Skin epidermis (tissue), 12 donors: ENCODE measurements around the gene ABT1.
A peak's percentile ranks its signal among the peaks of the same experiment; 100 is the strongest.

ENCODE experiments used
- H3K27ac ChIP-seq, 21 experiments: fragments of 200-600 bp; sonication (generic) in 11 of 21; one replicate each; pipeline ENCODE4 v1.5.0; 2020; ENCODE audit warnings: mild to moderate bottlenecking in 3 of 21, inconsistent platforms in 2 of 21, moderate library complexity in 2 of 21
- H3K4me3 ChIP-seq, 7 experiments: fragments of 200-600 bp; sonication (generic) in 2 of 7; one replicate each; pipeline ENCODE4 v1.5.0; 2020; ENCODE audit warnings: inconsistent platforms in 2 of 7, mild to moderate bottlenecking in 2 of 7, moderate library complexity in 1 of 7

Gene ABT1

DNA sequence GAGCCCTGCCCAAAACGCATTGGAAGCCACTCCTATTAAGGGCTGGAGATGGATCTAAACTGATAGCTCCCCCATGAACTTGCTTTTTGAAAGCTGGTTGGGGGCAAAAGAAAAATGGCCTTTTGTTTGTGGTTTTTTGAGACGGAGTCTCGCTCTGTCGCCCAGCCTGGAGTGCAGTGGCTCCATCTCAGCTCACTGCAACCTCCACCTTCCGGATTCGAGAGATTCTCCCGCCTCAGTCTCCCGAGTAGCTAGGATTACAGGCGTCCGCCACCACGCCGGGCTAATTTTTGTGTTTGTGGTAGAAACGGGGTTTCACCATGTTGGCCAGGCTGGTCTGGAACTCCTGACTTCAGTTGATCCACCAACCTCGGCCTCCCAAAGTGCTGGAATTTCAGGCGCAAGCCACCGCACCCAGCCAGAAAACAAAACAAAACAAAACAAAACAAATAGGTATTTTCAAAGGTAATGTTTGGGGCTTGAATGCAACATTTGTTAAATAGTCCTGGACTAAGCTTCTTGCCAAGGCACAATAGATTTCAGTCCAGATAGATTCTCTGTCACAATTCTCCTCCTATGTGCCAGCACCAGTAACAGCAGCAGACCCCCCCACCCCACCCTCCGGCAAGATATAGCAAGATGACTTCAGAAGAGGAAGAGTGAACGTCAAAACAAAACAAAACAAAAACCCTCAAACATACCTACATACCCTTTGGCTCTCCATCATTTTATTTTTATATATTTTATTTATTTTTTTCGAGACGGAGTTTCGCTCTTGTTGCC lies 26.5 kb upstream of the ABT1 start:
- Histone ChIP-seq H3K4me3 (no peak overlapping the region), H3K27ac (no peak overlapping the region)

DNA sequence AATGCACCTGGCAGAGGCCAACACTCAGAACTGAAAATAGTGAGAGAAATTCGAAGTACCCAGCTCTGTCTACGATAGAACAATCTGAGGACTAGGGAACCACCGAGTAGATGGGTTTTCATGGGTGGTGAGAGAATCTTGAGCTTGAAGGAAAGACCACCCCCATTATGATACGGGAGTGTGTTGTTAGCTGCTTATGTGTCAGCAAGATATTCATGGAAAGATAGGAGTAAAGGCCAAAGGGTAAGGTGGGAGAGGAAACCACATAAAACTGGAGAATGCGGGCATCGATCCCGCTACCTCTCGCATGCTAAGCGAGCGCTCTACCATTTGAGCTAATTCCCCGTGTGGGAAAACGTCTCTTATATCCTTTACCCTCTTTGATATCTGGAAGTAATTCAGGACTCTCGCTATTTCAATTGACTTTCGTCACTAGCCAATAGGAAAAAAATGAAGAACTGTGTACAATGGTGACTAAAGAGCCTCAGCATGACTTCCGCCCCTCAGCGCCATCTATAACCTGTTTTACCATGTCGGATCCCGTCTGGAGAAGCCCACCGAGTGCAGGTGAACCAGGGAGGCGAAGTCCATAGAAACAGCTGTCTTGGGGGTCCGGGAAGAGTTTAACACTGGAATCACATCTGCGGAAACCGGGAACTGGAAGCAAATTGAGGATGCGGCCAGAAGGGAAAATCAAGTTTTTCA lies 25.0 kb upstream of the ABT1 start:
- H3K27ac ChIP-seq: peak overlapping the region in 15 of 21 experiments; percentile 12 to 73 (median 47)
- peak overlapping the region; percentile 30 to 48 (median 46) for H3K4me3 ChIP-seq

DNA sequence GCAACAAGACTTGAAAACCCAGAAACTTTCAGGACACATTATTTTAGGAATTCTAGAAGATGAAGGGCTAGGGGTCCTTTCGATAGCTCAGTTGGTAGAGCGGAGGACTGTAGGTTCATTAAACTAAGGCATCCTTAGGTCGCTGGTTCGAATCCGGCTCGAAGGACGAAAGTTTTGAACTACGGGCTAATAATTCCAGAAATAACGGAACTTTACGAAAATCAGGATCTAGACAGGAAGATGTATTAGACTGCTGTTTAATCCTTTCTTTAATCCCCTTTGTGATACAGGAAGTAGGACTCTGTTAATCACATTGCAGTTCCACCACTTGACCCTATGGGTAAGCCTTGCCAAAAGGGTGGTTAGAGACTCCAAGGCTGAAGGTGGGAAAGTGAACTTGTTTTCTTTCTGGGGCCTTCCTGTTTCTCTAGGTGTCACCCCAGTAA lies 21.2 kb upstream of the ABT1 start:
- no peak overlapping the region for H3K27ac ChIP-seq
- no peak overlapping the region for H3K4me3 ChIP-seq

DNA sequence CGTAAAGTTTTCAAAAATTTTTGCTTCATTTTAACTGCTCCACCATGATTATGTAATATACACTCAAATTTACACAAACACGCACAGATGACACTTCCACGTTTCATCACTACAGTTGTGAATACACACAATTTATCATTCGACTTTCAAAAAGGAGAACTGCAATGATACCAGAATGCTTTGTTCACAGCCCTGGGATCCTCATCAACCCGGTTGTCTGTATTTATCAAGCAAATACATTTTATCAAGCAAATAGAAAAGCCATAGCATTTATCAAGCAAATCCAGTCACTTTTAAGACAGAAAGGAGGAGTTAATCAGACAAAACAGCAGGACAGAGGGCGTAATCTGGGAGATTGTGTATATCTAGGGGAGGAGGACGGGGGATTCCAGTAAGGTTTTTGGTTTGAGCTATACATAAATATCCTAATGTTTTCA lies 20.3 kb upstream of the ABT1 start:
- Histone ChIP-seq H3K4me3 (no peak overlapping the region), H3K27ac (no peak overlapping the region)

DNA sequence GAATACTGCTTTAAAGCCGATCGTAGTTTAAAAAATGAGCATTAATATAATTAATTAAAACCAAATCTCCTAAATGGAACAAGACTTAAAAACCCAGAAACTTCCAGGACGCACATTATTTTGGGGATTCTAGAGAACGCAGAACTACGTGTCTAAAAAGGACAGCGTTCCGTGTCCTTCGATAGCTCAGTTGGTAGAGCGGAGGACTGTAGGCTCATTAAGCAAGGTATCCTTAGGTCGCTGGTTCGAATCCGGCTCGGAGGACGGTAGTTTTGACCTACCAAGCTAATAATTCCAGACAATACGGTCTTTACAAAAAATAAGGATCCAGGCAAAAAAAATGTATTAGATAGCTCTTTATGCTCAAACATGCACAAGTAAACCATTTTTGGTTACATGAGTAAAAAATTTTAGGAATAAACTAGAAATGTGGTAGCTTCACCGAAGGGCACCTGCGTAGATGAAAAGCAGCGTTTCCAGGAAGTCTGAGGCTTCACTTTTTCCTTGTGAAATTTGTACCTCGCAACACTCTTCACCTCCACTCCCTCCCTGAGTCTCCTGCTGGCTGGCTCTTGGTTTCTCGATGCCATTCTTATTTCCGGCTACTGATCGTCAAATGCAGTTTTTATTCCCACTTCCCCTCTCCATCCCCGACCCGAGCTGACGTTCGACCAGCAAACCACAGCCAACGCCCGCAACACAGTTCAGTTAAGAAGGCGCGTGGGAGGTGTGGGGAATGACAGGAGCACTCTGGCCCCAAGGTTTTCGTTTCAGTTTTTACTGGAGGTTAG lies 19.6 kb upstream of the ABT1 start:
- Histone ChIP-seq H3K27ac (peak overlapping the region in 2 of 21 experiments; percentile 8 to 19), H3K4me3 (peak overlapping the region in 5 of 7 experiments; percentile 7 to 19 (median 8))

DNA sequence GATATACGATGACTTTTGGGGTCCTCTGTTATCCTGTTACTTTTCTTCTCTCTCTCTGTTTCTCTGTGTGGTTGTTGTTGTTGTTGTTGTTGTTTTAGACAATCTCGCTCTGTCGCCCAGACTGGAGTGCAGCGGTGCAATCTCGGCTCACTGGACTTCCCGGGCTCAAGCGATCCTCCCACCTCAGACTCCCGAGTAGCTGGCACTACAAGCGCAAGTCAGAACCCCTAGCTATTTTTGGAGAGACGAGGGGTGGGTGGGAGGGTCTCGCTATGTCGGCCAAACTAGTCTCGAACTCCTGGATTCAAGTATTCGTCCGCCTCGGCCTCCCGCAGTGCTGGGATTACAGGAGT lies 19.1 kb upstream of the ABT1 start:
- peak overlapping the region in 3 of 7 experiments; percentile 7 to 18 (median 8) for H3K4me3 ChIP-seq
- peak overlapping the region in 1 of 21 experiments; percentile 19 for H3K27ac ChIP-seq

DNA sequence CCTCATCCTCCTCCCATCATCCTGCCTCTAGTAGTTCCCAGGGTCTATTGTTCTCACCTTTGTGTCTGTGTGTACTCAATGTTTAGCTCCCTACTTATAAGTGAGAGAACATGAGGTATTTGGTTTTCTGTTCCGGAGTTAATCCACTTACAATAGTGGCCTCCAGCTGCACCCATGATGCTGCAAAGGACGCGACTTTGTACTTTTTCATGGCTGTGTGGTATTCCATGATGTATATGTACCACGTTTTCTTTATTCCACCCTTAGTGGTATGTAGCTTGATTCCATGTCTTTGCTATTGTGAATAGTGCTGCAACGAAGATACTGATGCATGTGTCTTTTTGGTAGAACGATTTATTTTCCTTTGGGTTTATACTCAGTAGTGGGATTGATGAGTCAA lies 18.5 kb upstream of the ABT1 start:
- Histone ChIP-seq H3K27ac (no peak overlapping the region), H3K4me3 (no peak overlapping the region)

DNA sequence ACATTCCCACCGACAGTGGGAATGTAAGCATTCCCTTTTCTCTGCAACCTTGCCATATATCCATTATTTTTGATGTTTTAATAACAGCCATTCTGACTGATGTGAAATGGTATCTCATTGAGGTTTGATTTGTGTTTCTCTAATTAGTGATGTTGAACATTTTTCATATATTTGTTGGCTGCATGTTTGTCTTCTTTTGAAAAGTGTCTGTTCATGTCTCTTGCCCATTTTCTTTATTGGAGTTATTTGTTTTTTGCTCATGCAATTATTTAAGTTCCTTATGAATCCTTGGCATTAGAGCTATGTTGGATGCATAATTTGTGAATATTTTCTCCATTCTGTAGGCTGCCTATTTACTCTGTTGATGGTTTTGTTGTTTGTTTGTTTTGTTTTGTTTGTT lies 18.0 kb upstream of the ABT1 start:
- no peak overlapping the region for H3K4me3 ChIP-seq
- no peak overlapping the region for H3K27ac ChIP-seq

DNA sequence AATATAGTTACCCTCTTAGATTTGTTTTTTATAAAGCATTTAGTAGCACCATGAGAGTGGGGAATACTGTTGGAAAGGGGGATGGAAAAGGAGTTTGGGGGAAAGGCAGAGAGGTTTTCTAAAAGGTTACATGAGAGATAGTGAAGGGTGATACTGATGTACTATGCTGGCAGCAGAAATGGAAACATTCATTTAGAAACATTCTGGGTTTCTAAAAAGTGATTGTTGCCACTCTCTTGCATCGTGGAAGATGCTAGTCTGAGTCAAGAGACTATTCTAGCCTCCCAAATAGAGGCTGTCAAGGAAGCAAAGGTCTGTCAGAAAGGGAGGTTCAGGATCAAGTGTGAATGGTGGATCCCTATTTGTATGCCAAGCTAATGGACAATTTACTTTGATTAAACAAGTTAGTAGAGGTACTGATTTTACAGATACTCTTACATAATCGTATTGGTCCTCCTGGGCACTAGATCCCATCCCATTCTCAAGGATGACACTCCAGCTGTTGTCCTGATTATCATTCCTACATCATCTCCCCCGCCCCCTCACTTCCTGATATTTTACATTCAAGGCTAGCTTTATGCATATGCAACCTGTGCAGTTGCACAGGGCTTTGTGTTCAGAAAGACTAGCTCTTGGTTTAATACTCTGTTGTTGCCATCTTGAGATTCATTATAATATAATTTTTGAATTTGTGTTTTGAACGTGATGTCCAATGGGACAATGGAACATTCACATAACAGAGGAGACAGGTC lies 15.4 kb upstream of the ABT1 start:
- Histone ChIP-seq H3K27ac (no peak overlapping the region), H3K4me3 (no peak overlapping the region)

DNA sequence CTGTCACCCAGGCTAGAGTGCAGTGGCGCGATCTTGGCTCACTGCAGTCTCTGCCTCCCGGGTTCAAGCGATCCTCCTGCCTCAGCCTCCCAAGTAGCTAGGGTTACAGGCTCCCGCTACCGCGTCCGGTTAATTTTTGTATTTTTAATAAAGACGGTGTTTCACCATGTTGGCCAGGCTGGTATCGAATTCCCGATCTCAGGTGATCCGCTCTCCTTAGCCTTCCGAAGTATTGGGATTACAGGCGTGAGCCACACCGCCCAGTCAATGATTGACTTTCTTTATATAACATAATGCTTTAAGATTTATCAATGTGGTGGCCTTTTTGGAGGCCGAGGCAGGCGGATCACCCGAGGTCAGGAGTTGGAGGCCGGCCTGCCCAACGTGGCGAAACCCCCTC lies 7.8 kb upstream of the ABT1 start:
- no peak overlapping the region for H3K27ac ChIP-seq
- H3K4me3 ChIP-seq: no peak overlapping the region

DNA sequence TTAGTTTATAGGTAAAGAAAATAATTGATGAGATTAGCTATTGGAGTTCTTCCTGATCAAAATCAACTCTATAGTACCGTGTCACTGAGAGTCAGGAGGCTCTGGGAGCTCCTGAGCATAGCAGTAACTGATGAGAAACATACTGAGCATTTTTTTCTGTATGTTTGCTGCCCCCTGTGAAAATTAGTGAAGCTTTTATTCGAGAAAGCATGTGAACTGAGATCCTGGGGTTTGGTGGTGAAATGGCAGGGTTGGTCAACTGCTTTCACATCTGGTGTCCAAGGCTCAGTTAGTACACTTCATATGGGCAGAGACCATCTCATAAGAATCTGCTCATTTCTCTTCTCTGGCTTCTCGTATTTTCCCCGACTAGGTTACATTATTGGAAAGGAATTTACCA lies 4.1 kb upstream of the ABT1 start:
- Histone ChIP-seq H3K27ac (no peak overlapping the region), H3K4me3 (no peak overlapping the region)

DNA sequence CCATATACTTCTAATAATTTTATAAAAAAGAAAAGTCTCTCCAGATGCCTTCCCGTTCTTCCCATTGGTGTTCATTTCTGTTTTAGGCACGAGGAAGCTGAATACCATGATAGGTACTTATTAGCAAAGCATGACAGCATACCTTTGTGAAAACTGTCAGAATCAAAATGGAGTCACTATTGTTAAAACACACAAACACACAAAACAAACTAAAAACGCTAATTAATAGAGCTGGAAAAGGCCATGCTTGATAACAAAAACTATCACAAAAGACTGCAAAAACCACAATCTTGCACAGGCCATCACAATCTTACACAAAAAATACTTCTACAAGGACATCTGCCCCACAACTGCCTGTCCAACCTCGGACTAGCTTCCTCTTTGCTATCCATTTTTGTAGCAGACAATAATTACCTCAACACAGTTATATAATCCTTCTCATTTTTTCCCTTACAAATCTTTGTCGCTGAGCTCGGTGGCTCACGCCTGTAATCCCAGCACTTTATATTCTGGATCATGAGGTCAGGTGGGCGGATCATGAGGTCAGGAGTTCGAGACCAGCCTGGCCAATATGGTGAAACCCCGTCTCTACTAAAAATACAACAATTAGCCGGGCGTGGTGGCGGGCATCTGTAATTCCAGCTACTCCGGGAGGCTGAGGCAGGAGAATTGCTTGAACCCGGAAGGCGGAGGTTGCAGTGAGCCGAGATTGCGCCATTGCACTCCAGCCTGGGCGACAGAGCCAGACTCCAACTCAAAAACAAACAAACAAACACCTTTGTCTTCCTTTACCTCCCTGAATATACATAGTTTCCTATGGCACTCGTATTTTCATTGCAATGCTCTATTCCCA lies 3.2 kb upstream of the ABT1 start:
- Histone ChIP-seq H3K4me3 (no peak overlapping the region), H3K27ac (no peak overlapping the region)

DNA sequence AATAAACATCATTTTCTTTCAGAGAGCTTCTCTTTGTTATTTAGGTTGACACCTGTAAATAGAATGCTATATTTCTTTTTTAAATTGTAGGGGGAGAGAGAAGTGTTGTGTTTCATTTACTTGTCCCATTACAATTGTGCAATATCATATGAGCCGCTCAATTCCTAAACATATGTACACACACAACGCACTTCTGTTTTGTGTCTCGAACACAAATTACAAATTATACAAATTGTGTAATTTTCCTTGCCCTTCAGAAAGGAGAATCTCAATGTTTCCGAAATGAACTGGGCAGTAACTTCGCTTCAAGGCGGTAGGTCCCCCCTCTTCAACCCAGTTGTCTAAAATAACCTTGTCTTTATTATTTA lies 2.6 kb upstream of the ABT1 start:
- H3K4me3 ChIP-seq: no peak overlapping the region
- no peak overlapping the region for H3K27ac ChIP-seq

DNA sequence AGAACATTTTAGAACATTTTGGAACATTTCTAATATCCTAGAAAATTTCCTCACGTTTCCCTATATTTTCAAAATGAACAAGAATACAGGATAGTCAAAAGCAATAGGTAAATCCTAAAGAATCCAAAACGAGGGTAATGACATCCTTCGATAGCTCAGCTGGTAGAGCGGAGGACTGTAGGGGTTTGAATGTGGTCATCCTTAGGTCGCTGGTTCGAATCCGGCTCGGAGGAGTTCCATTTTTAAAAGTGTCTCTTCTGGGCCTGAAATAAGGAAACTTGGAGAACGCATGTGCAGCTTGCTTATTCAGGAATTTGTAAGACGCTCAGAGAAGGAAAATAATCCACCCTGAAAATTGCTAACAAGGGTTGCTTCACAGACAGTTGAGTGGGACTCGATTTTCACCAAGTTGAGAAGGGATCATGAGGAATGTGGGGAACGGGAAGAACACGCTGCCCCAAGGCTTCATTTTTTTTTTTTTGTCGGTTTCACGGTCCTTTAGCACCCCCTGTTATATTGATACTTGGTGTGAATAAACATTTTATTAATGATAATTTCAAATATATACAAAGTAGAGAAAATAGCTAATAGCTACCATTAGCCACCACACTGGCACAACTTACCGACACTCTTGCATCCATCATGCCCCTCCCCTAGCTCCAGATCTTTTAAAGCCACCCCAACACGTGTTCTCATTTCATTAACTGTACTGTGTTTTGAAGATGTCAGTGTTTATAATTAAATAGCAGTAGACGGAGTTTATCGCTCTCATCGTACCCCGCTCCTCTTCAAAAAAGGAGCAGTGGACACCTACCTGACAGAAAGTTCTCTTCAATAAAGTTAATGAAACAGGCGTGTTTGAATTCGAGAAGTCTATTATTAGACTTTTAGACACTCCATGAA lies 1.8 kb upstream of the ABT1 start:
- Histone ChIP-seq H3K27ac (peak overlapping the region in 4 of 21 experiments; percentile 21 to 67 (median 56)), H3K4me3 (peak overlapping the region in 3 of 7 experiments; percentile 81 to 96 (median 83))

DNA sequence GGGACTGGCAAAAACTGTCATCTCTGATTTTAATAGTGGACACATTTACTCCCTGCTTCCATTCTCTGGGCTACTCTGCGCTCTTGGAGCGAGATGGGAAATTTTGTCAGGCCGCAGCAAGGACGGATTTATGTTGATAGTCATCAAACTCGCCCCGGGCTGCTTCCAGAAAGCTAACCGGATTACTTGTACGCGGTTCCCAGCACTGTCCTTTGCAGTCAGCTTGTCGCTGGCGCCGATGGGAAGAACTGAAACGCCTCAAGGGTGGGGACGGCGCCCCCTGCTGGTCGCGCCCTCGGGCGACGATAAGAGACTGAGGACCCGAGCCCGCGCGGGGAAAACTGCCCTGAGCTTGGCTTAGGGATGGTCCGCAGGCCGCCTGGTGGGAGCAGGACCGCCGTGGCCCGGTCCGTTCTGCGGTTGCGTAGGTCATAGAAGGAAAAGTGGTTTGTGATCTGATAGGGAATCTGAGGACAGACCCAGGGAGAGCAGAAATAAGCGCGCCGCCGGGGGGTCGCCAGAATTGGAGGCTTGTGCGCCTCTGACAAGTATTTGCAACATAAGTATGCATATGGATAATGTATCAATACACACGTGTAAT lies 984 bp upstream of the ABT1 start:
- Histone ChIP-seq H3K27ac (peak overlapping the region in 16 of 21 experiments; percentile 9 to 97 (median 66)), H3K4me3 (peak overlapping the region; percentile 78 to 100 (median 83))

DNA sequence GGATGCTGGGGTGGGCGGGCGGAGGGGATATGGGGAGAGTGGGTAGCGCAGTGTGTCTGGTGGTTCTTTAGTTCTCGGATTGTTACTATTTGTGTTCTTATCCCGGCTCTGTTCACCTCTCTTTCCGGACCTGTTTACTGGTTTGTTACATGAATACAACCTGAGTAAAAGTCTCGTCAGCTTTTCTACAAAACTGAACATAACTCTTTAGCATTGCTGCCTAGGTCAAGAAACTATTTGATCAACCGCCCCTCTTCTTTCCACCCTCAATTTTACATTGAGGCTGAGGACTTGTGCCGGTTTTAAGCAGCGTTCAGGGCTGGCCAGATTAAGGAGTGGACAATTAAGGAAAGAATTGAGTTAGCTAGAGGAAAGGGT lies 625 bp downstream of the ABT1 start:
- H3K4me3 ChIP-seq: peak overlapping the region; percentile 78 to 100 (median 83)
- peak overlapping the region; percentile 72 to 97 (median 90) for H3K27ac ChIP-seq

DNA sequence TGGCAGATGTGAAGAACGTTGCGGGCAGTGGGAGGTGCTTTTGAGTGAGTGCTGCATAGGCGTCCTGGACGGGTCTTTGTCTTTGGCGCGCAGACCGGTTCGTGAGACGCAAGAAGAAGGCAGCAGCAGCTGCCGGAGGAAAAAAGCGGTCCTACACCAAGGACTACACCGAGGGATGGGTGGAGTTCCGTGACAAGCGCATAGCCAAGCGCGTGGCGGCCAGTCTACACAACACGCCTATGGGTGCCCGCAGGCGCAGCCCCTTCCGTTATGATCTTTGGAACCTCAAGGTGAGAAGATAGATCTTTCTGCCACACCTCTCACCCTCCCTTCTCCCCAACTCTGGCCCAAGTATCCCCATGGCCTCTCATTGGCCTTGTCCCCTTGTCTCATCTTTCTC lies 1.1 kb downstream of the ABT1 start:
- Histone ChIP-seq H3K27ac (peak overlapping the region in 7 of 21 experiments; percentile 76 to 95 (median 90)), H3K4me3 (peak overlapping the region; percentile 78 to 100 (median 83))
